ENCODE data around the gene TRIM75.

GRCh38 chr4:165096776-165097175 lies 43.1 kb downstream of the TRIM75 start:
- TF ChIP-seq YY1 (IDR thresholded peaks at IDR 0.05; ENCODE audit: low read depth) (no peak), EP300 (IDR thresholded peaks at IDR 0.05; ENCODE audit: borderline replicate concordance) (no peak), EGR1 (IDR thresholded peaks at IDR 0.05) (no peak), TAF1 (IDR thresholded peaks at IDR 0.05; ENCODE audit: low read depth) (no peak), CEBPB (IDR thresholded peaks at IDR 0.05) (no peak), TCF12 (IDR thresholded peaks at IDR 0.05; ENCODE audit: low read depth) (no peak)
- TF ChIP-seq, protein P1, sequence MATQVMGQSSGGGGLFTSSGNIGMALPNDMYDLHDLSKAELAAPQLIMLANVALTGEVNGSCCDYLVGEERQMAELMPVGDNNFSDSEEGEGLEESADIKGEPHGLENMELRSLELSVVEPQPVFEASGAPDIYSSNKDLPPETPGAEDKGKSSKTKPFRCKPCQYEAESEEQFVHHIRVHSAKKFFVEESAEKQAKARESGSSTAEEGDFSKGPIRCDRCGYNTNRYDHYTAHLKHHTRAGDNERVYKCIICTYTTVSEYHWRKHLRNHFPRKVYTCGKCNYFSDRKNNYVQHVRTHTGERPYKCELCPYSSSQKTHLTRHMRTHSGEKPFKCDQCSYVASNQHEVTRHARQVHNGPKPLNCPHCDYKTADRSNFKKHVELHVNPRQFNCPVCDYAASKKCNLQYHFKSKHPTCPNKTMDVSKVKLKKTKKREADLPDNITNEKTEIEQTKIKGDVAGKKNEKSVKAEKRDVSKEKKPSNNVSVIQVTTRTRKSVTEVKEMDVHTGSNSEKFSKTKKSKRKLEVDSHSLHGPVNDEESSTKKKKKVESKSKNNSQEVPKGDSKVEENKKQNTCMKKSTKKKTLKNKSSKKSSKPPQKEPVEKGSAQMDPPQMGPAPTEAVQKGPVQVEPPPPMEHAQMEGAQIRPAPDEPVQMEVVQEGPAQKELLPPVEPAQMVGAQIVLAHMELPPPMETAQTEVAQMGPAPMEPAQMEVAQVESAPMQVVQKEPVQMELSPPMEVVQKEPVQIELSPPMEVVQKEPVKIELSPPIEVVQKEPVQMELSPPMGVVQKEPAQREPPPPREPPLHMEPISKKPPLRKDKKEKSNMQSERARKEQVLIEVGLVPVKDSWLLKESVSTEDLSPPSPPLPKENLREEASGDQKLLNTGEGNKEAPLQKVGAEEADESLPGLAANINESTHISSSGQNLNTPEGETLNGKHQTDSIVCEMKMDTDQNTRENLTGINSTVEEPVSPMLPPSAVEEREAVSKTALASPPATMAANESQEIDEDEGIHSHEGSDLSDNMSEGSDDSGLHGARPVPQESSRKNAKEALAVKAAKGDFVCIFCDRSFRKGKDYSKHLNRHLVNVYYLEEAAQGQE (IDR thresholded peaks at IDR 0.05; ENCODE audit: low read depth), result no peak
